Mammary epithelial cell (primary cell): ENCODE measurements around the gene MRFAP1L1.

Experiments
- CTCF ChIP-seq, 2 donors: IDR thresholded peaks in 1 of 2; conservative IDR thresholded peaks in 1 of 2; 2 replicates each; pipeline ENCODE4 v1.5.1; 2011 to 2012; ENCODE audit warnings: inconsistent platforms in 2 of 2, low read length in 2 of 2, mild to moderate bottlenecking in 2 of 2, control low read depth in 1 of 2, low read depth in 1 of 2; ENCODE audit not compliant: insufficient read depth in 1 of 2; ENCODE audit errors: extremely low read depth in 1 of 2
- EZH2 ChIP-seq: IDR thresholded peaks from 2 replicates; pipeline ENCODE4 v1.6.1; 2012; ENCODE audit warnings: low read length, inconsistent platforms, borderline replicate concordance

GRCh38 chr4:6724421-6725111 is 14.9 kb upstream of the MRFAP1L1 start:
- TF ChIP-seq CTCF (conservative IDR thresholded peaks at IDR 0.05 in 1 of 2, IDR thresholded peaks at IDR 0.05 in 1 of 2; ENCODE audit: extremely low read depth in 1 of 2, insufficient read depth in 1 of 2, low read depth in 1 of 2, low read length in 2 of 2) (no peak), EZH2 (no peak)
